D721Med (cell line): ENCODE results near the gene IL10RB.

Experiments used
- DNase-seq: peaks from one replicate; pipeline ENCODE4 v3.0.0; 2011; ENCODE audit warnings: low spot score; ENCODE audit not compliant: insufficient read length
- FAIRE-seq: peaks from 2 replicates; lab custom pipeline; 2011; peaks lifted over from hg19 to GRCh38; lab: Jason Lieb, UNC
- CTCF ChIP-seq: IDR thresholded peaks from 2 replicates; pipeline ENCODE4 v1.5.1; 2012; ENCODE audit warnings: mild to moderate bottlenecking, control low read depth; ENCODE audit not compliant: insufficient read depth; ENCODE audit errors: missing control alignments

IL10RB gene

DNA sequence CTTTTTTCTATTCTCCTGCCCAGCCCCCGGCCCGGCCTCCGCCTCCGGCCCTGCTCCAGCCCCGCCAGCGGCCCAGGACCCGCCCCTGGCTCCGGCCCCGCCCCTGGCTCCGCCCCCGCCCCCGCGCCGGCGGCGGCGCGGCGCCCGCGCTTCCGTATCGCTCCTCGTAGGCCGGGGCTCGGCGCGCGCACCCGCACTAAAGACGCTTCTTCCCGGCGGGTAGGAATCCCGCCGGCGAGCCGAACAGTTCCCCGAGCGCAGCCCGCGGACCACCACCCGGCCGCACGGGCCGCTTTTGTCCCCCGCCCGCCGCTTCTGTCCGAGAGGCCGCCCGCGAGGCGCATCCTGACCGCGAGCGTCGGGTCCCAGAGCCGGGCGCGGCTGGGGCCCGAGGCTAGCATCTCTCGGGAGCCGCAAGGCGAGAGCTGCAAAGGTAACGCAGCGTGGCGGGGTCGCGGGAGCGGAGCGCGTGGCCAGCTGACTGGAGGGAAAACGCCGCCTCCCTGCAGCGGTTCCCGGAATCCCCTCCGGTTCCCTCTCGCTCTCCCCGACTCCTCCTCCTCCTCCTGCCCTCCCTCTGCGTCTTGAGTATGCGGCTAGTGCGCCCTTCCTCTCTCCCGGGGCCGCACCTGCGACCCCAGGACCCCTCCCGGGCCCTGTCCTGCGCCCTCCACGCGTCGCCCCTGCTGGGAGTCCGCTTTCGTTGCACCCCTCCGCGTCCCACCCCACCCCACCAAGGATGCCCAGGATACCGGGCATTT lies 36.2 kb upstream of the IL10RB start, which contains the start of gene IFNAR2:
Gene IFNAR2, plus strand, starts transcription at position 155 of the 761 bp plus-strand sequence. CDS start 11,985 bp downstream, outside the sequence.
- DNase-seq (peak; percentile 68), FAIRE-seq (no peak)
- no peak for TF ChIP-seq CTCF

GRCh38 chr21:33230545-33231324 lies 35.4 kb upstream of the IL10RB start:
- TF ChIP-seq CTCF = no peak
- FAIRE-seq = no peak
- DNase-seq = no peak

DNA sequence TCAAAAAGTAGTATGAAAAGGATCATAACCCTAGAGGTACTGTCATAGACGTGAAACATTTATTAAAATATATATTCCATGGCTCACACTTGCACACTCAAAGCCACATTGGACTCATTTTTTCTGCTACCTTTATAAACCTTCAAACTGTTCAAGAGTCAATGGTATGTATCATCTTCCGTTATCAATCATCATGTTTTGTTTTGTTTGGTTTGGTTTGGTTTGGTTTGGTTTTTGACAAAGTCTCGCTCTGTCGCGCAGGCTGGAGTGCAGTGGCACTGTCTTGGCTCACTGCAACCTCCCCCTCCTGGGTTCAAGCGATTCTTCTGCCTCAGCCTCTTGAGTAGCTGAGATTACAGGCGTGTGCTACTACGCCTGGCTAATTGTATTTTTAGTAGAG lies 34.6 kb upstream of the IL10RB start:
- TF ChIP-seq CTCF = no peak
- no peak for DNase-seq
- FAIRE-seq = no peak

- no peak for DNase-seq
- no peak for TF ChIP-seq CTCF
- no peak for FAIRE-seq
Measured at GRCh38 chr21:33232291-33233034, 33.7 kb upstream of the IL10RB start.

- no peak for FAIRE-seq
- TF ChIP-seq CTCF = no peak
- DNase-seq = no peak
Measured at GRCh38 chr21:33234635-33235520, 31.3 kb upstream of the IL10RB start.

DNA sequence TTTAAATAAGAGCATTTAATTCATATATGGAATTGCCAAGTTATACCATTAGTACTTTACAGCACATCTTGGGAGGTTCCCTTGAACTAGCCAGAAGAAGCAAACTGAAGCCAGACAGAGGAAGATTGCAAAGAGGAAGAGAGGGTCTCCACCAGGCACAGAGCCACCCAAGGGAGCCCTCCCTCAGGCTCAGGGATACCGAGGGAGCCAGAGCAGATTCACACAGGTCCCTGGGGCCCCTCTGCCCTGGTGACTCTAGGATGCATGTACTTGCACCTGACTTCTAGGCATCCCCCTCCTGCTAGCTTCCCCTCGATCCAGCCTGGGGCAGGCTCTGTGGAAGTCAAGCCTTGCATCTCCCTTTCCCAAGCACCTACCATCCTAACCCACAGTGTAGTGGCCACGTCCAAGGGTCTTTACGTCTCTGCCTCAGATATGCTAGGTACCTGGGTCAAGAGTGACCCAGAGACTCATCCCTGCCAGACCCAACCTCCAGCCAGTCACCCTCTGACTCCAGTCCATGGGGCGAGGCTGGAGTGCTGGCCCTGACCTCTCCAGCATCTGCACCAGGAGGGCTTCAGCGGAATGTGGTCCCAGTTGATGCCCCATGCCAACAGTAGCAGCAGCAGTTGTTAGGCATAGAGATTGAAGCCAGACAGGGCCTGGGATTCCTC lies 30.0 kb upstream of the IL10RB start:
- FAIRE-seq (no peak), DNase-seq (no peak)

More for the DNA sequence above, 30.0 kb upstream of the IL10RB start:
- no peak for TF ChIP-seq CTCF
